Measurements from ENCODE around the gene TDP2.

DNA sequence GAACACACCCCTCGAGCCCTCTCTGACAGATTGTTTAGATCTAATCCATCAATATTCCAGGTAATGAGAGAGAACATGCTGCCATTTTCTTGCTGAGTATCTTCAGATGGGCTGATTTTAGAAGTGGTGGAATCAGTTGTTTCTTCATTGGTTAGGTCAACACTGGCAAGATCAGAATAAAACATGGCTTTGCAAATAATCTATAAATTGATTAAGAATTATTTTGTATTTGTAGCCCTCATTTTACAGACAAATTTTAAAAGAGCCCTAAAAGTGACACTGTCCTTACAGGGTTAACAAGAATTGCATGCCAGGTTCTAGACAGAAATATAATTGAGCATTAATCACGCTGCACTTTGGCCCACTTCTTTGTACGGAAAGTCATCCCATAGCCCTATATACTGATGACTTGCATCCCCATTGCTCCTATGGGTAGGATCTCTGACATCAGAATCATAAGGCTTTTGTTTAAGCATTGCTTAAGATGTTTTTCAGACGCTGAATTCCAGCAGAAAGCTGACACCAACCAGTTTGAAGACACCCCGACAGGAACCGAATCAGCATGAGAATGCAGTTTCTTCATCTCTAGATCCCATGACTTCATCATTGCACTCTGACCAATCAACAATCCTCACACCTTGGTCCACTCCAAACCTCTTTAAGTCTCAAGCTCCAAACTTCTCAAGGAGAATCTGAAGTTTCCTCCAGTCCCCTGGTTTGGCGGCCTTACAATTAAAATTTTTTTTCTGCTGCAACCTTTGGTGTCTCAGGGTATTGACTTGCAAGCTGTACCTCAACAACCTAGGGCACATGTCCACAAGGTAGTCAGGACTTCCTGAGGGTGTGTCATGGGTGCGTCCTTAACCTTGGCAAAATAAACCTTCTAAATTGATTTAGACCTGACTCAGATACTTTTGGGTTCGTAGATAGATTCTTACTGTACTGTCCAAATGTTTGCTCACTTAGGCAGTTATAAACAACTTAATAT is 7.8 kb downstream of the TDP2 start:
- TF ChIP-seq, protein P1, sequence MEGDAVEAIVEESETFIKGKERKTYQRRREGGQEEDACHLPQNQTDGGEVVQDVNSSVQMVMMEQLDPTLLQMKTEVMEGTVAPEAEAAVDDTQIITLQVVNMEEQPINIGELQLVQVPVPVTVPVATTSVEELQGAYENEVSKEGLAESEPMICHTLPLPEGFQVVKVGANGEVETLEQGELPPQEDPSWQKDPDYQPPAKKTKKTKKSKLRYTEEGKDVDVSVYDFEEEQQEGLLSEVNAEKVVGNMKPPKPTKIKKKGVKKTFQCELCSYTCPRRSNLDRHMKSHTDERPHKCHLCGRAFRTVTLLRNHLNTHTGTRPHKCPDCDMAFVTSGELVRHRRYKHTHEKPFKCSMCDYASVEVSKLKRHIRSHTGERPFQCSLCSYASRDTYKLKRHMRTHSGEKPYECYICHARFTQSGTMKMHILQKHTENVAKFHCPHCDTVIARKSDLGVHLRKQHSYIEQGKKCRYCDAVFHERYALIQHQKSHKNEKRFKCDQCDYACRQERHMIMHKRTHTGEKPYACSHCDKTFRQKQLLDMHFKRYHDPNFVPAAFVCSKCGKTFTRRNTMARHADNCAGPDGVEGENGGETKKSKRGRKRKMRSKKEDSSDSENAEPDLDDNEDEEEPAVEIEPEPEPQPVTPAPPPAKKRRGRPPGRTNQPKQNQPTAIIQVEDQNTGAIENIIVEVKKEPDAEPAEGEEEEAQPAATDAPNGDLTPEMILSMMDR (IDR thresholded peaks at IDR 0.05): no peak
- TF ChIP-seq POLR2A (IDR thresholded peaks at IDR 0.05) (no peak), EP300 (IDR thresholded peaks at IDR 0.05) (no peak)
